HG03521 (cell line): ENCODE measurements around the gene TRIM41.
"Not testable (repeated sequence)": the region's sequence is repeated elsewhere in the genome, so short reads cannot be mapped to it uniquely, and the experiment has no call there.

ENCODE experiments used
- ATAC-seq: cut with Tn5 transposase; IDR thresholded peaks from one replicate; pipeline ENCODE4 v1.9.1; 2021; ENCODE audit warnings: mild to moderate bottlenecking, moderate library complexity; ENCODE audit not compliant: unreplicated experiment

Gene TRIM41

DNA sequence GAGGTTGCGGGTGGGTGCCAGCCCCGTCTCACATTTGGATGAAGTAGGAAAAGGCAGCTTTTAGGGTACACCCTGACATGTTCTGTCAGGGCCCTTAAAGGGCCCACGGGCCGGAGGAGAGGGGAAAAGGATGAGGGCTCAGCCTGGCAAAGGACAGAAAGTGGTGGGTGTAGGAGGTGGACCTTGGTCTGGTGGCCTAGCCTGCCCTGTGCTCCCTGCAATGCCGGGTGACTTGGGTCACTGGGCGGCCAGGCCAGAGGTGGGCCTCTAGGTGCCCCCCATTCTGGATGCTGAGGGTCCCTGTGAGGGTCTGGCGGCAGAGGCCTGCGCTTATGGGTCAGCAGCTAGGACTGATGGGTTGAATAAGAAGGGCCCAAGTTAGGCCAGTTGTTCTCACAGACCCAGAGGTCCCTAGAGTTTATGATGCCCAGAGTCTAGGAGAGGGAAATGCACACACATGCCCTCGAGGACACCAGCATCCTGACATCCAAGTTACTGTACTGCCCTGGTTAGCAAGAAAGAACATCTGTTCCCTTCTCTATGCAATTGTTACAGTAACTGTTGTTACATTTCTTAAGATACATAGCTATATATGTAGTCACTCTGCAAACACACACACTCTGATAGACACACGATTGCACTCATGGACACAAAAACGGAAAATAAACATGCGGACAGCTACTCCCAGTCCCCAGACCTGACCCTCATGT lies 30.6 kb upstream of the TRIM41 start:
- ATAC-seq: no peak

GRCh38 chr5:181193656-181194055 lies 29.4 kb upstream of the TRIM41 start:
- no peak for ATAC-seq

GRCh38 chr5:181194489-181195248 lies 28.4 kb upstream of the TRIM41 start:
- no peak for ATAC-seq

GRCh38 chr5:181195249-181195761 lies 27.8 kb upstream of the TRIM41 start:
- no peak for ATAC-seq

GRCh38 chr5:181197326-181197951 lies 25.6 kb upstream of the TRIM41 start:
- no peak for ATAC-seq

DNA sequence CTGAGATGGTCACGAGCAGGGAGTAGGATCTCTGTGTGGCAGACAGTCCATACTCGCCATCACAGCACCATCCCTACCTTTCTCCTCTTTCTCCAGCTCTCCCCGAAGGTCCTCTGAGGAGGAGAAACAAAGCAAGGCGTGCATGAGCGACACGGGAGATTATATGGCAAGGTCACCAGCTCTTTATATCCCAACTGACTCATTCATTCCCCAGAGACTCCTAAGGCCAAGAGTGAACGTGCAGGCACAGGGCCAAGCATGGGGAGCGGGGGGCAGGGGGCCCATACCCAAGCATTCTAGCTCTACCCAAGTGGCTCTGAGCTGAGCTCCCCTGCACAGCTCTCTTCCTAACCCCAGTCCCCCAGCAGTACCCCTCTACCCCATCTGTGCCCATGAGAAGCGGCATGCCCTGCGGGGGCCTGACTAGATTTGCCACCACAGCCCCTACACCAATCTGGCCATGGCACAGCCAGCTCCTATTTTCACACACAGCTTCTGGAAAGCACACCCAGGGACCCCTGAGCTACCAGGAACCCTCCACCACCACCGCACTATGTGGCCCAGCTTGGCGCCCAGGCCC lies 24.9 kb upstream of the TRIM41 start:
- ATAC-seq: no peak

- peak; percentile 68 for ATAC-seq
These were observed 24.1 kb upstream of the TRIM41 start for GRCh38 chr5:181198905-181199519.

GRCh38 chr5:181199881-181200638 lies 23.0 kb upstream of the TRIM41 start:
- no peak for ATAC-seq

DNA sequence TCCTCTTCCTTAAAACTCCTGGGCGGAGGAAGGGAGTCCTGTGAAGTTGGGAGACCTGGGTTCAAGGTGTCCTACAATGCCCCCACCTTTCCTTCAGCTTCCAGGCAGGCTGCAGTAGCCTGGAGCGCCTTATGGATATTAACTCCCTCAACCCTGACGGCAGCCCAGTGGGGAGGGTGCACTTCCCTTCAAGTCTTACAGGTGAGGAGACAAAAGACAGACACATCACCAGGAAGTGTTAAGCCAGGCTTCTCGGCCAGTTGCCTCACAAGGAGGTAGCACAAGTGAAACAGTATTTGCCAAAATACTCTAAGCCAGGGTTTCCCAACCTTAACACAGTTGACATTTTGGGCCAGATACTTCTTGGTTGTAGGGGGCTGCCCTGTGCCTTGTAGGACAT lies 22.3 kb upstream of the TRIM41 start:
- no peak for ATAC-seq

DNA sequence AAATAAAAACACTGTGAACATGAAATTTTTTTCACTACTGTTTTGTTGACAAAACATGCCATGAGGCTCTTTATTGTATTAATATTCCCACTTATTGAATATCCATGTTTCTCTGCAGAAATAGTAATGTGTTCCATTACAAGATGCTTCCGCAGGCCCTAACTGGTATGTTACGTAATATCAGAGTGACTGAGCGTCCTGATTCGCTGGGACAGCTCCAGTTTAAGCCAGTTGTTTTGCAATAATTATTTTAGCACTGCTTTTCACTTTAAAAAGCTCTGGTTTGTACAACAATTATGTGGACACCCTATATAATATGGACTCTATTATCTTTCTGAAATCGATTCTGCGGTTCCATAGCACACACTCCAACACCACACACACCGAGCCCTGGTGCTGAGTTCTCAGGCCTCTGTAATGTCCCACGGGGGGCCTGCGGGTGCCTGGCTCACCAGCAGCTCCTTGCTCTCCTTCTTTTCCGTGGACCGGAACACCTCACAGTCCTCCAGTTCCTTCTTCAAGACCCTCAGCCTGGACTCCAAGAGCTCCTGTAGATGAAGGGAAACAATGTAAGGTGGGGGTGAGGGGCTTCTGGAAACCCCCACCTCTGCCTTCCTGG lies 19.9 kb upstream of the TRIM41 start:
- ATAC-seq: no peak

DNA sequence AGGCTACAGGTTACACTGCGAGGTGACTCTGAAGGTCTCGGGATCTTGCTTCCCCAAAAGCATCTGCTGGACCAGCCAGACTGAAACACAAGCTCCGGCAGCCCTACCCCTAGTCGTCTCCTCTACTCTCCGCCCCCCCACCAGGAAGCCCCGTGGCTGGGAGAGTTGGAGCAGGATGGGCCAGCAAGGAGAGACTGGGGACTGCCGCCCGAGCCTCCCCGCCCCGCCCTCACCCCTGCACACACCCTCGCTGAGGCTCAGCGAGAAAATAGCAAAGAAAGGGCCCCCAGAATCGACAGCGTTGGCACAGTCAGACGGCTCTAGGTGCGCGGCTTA lies 19.3 kb upstream of the TRIM41 start:
- ATAC-seq: no peak

DNA sequence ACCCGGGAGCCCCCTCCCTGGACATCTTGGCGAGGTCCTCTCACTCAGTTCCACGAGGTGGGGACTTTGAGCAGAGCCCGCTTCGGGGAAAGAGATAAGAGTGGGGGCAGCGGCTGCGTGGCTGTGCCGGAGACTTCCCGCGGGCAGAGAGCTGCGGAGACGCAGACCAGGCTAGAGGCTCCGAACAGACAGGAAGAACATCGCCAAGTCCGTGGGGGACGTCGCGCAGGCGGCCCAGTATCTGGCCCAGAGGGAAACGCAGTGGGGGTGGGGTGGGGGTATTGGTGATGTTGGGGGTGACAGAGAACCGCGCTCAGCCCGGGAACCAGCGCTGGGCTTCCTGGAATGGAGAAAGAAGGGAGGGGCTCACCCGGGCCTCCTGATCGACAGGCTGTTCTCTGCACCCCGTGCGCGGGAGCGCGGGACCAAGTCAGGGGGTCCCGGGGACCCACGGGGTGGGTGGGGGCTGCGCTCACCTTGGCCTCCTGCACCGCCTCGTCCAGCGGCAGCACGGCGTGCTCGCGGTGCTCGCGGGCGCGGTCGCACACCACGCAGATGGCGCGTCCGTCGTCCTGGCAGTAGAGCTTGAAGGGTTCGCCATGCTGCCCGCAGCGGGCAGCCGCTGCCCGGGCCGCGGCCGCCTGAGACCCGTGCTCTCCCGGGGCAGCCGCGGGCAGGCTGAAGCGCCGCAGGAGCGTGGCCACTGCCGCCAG lies 18.8 kb upstream of the TRIM41 start:
- no peak for ATAC-seq

GRCh38 chr5:181204826-181205760 lies 18.0 kb upstream of the TRIM41 start, which contains the start of gene TRIM7:
Gene TRIM7 (minus strand): TSS chr5:181205196. CDS start chr5:181205110, 86 bp downstream.
- no peak for ATAC-seq

DNA sequence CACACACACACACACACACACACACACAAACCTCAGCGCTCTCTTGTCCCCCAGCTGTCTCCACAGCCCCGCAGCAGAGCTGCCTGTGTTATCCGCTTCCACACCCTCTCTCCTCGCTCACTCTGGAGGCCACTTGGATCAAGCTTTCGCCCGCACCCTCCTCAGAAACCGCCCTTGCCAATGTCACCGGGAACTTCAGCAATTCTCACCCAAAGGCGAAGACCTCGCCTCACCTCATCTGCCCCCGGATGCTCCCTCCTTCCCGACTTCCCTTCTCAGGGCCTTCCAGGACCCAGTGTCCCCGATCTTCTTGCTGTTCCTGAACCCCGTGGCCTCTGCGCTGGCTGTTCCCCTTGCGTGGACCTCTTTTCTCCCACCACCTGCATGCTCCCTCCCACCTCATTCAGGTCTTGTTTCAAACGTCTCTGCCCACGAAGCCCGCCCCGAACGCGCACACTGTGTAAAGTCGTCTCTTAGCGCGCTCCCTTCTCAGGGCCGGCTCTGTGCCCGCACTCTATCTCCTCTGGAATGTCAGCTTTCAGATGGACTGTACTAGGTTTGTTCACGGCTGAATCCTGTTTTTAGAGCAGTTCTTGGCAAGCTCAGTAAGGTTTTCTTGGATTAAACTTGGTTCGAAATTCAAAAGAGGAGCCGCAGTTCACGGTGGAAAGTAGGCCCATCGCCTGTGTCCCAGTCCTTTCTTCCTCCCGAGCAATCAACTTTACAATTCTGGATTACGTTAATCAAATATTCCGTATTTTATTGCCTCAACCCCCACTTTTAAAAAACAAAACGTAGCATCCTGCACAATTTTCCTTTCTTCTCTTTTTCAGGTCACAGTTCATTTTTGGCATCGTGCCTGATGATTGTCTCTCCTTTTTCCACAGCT lies 17.1 kb upstream of the TRIM41 start:
- ATAC-seq: no peak

GRCh38 chr5:181207214-181207959 lies 15.7 kb upstream of the TRIM41 start:
- no peak for ATAC-seq

GRCh38 chr5:181207960-181208253 lies 15.2 kb upstream of the TRIM41 start:
- no peak for ATAC-seq

DNA sequence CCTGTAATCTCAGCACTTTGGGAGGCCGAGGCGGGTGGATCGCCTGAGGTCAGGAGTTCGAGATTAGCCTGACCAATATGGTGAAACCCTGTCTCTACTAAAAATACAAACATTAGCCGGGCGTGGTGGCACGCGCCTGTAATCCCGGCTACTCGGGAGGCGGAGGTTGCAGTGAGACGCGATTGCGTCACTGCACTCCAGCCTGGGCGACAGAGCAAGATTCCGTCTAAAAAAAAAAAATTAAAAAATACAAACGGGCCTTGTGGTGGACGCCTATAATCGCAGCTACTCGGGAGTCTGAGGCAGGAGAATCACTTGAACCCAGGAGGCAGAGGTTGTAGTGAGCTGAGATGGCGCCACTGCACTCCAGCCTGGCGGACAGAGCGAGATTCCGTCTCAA lies 14.1 kb upstream of the TRIM41 start:
- not testable (repeated sequence) for ATAC-seq
